Measurements from ENCODE around the gene SYPL2.

The SYPL2 gene

DNA sequence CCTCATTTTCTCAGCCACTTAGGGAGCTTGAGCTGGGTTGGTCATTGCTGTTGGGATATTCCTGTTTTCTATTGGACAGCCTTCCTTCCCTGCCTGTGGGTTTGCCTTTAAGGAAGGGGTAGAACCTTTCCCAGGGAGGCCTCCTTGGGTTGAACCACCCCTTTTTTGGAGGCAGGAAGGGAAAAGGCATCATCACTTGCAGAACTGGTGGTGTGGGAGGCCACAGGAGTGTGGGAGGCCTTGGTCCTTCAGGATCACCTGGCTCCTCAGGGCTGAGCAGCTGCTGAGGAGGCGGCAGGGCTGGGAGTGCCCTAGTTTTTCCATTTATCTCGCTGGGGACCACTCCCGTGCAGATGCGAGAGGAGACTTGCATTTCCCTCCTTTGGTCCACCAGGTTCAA, 26.9 kb downstream of the SYPL2 start:
- TF ChIP-seq POLR2AphosphoS5 (IDR thresholded peaks at IDR 0.05; ENCODE audit: low read depth) (no peak), GABPA (IDR thresholded peaks at IDR 0.05; ENCODE audit: low read depth) (no peak), REST (IDR thresholded peaks at IDR 0.05; ENCODE audit: insufficient replicate concordance, low read depth) (no peak), CTCF (IDR thresholded peaks at IDR 0.05; ENCODE audit: insufficient read depth, low read length) (no peak), SPI1 (IDR thresholded peaks at IDR 0.05; ENCODE audit: borderline replicate concordance, low read depth) (no peak)
- no peak for DNase-seq (ENCODE audit: low read depth in 1 of 2, low spot score in 1 of 2)
- H3K4me3 ChIP-seq (replicated peaks; ENCODE audit: insufficient read depth, low read length), result no peak overlapping the region
- no peaks in the 10 kb centered on the region for H3K27me3 ChIP-seq (ENCODE audit: insufficient read depth, poor library complexity, severe bottlenecking)
- no peak overlapping the region for H3K27ac ChIP-seq (replicated peaks)

DNA sequence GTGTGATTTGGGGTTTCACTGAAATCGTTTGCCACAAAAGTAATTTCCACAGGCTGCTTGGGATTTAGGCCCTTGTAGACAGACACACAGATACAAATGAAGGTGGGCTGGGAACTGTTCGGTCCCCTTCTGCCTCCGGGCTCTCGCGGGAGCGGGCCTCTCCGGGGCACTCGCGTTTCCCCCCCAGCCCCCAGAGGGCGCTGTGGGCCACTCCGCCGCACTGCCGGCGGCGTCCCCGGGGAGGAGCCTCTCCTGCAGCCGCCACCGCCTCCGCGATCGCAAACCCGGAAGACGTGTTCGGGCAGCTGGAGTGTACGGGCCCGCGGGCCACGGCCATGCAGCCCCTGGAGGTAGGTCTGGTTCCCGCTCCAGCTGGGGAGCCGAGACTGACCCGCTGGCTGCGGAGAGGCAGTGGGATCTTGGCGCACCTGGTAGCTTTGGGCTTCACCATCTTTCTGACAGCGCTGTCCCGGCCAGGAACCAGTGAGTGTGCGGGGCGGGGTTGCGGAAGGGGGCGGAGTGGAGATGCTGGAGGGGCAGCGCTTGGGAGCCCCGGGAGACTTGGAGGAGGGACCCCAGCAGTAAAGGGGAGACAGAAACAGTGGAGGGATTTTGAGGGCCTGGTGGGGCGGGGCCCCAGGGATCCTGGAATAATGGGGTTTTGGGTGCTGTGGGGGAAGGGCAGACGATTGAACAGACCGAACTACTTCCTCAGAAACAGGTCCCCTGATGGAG, 27.6 kb downstream of the SYPL2 start, which contains the start of gene CYB561D1:
Gene CYB561D1, plus strand, starts transcription at position 290 of the 735 bp plus-strand sequence. Its CDS starts 46 bp downstream, at position 336.
- peak; percentile 65 to 87 for DNase-seq (ENCODE audit: low read depth in 1 of 2, low spot score in 1 of 2)
- H3K27me3 ChIP-seq (ENCODE audit: insufficient read depth, poor library complexity, severe bottlenecking), result no peaks in the 10 kb centered on the region
- peak within 1 kb of the TSS; percentile 56 for H3K27ac ChIP-seq (replicated peaks)
- TF ChIP-seq POLR2AphosphoS5 (IDR thresholded peaks at IDR 0.05; ENCODE audit: low read depth) (peak; percentile 81; the same call in 1 of the 2 replicates), CTCF (IDR thresholded peaks at IDR 0.05; ENCODE audit: insufficient read depth, low read length) (peak; percentile 81), GABPA (IDR thresholded peaks at IDR 0.05; ENCODE audit: low read depth) (no peak)
- peak within 1 kb of the TSS; percentile 96 for H3K4me3 ChIP-seq (replicated peaks; ENCODE audit: insufficient read depth, low read length)

GRCh38 chr1:109495738-109496137, 29.4 kb downstream of the SYPL2 start:
- Histone ChIP-seq H3K27ac (replicated peaks) (no peak overlapping the region), H3K27me3 (ENCODE audit: insufficient read depth, poor library complexity, severe bottlenecking) (no peaks in the 10 kb centered on the region), H3K4me3 (replicated peaks; ENCODE audit: insufficient read depth, low read length) (no peak overlapping the region)
- DNase-seq (ENCODE audit: low read depth in 1 of 2, low spot score in 1 of 2), result no peak
- TF ChIP-seq REST (IDR thresholded peaks at IDR 0.05; ENCODE audit: insufficient replicate concordance, low read depth), result no peak
- TF ChIP-seq CTCF (IDR thresholded peaks at IDR 0.05; ENCODE audit: insufficient read depth, low read length), result no peak
- TF ChIP-seq POLR2AphosphoS5 (IDR thresholded peaks at IDR 0.05; ENCODE audit: low read depth), result no peak
- TF ChIP-seq SPI1 (IDR thresholded peaks at IDR 0.05; ENCODE audit: borderline replicate concordance, low read depth), result no peak
- TF ChIP-seq GABPA (IDR thresholded peaks at IDR 0.05; ENCODE audit: low read depth), result no peak
